Upper lobe of right lung (tissue), 1 donor: ENCODE measurements around the gene NAT9. TPM values are rescaled to one million over a fixed set of nuclear protein-coding genes. Genes with fewer than 3 reads are reported as not detected.
A peak's percentile ranks its signal among the peaks of the same experiment; 100 is the strongest.

ENCODE experiments used
- ATAC-seq: fragments of 200-7000 bp; cut with Tn5 transposase; one replicate; pipeline ENCODE4 v1.9.1; 2020; ENCODE audit warnings: mild to moderate bottlenecking, moderate library complexity
- DNase-seq: peaks from one replicate; pipeline ENCODE4 v3.0.0-alpha.2; 2020
- H3K27ac ChIP-seq: fragments of 200-600 bp; one replicate; pipeline ENCODE4 v1.8.0; 2022
- H3K27me3 ChIP-seq: fragments of 200-600 bp; one replicate; pipeline ENCODE4 v1.8.0; 2022; ENCODE audit warnings: mild to moderate bottlenecking
- H3K36me3 ChIP-seq: fragments of 200-600 bp; one replicate; pipeline ENCODE4 v1.8.0; 2022
- H3K4me1 ChIP-seq: fragments of 200-600 bp; one replicate; pipeline ENCODE4 v1.8.0; 2022
- H3K4me3 ChIP-seq: fragments of 200-600 bp; one replicate; pipeline ENCODE4 v1.8.0; 2022; ENCODE audit warnings: mild to moderate bottlenecking
- H3K9me3 ChIP-seq: fragments of 200-600 bp; one replicate; pipeline ENCODE4 v1.8.0; 2022
- CTCF ChIP-seq: fragments of 200-600 bp; IDR thresholded peaks from one replicate; pipeline ENCODE4 v1.8.0; 2022; ENCODE audit warnings: antibody characterized with exemption
- intact Hi-C: fragments of 100-400 bp; cut with DNase I; formaldehyde crosslinking; loops from one replicate; pipeline ENCODE4 v1.11.0; 2022
- total RNA-seq: library from RNA; stranded (reverse); fragmentation: NEBNext Ultra II Directional; extraction: Animal tissue kit (Norgen Biotek cat#: 25700); gene quantifications from one replicate; pipeline ENCODE4 v1.2.1, GENCODE V29; 2021
- donor health status: DM: no; HTN: yes; CAD: no; lungs with severe emphysema.

Gene NAT9
- total RNA-seq, 1 donor from 2014 or later = 40.8 TPM

GRCh38 chr17:74749279-74750038 is 26.7 kb downstream of the NAT9 start:
- H3K9me3 ChIP-seq = no peaks in the 10 kb centered on the region
- H3K27me3 ChIP-seq = no peaks in the 10 kb centered on the region
- DNase-seq = peak; percentile 73
- peak overlapping the region; percentile 95 for H3K4me3 ChIP-seq
- H3K36me3 ChIP-seq = no peaks in the 10 kb centered on the region
- peaks cover 48% of the 10 kb centered on the region for H3K4me1 ChIP-seq
- peak overlapping the region; percentile 81 for H3K27ac ChIP-seq
- no peak for TF ChIP-seq CTCF
- intact Hi-C loops = loop anchor here (10.0 kb wide), 1 partner anchor 115 kb away; no protein-coding TSS in a partner anchor
- ATAC-seq = no peak

GRCh38 chr17:74748529-74749278 is 27.4 kb downstream of the NAT9 start, which contains the start of gene NHERF1:
Gene NHERF1, plus strand, starts transcription at chr17:74748628. Its CDS starts 219 bp downstream, at chr17:74748847.
- peaks cover 53% of the 10 kb centered on the region for H3K4me1 ChIP-seq
- ATAC-seq (peak; percentile 95), DNase-seq (peak; percentile 98)
- H3K36me3 ChIP-seq = no peaks in the 10 kb centered on the region
- peak within 1 kb of the TSS; percentile 81 for H3K27ac ChIP-seq
- peak; percentile 22 for TF ChIP-seq CTCF
- intact Hi-C loops = loop anchor here (10.0 kb wide), 1 partner anchor 116 kb away; no protein-coding TSS in a partner anchor
- H3K4me3 ChIP-seq = peak within 1 kb of the TSS; percentile 95
- H3K27me3 ChIP-seq = no peaks in the 10 kb centered on the region
- H3K9me3 ChIP-seq = no peaks in the 10 kb centered on the region

GRCh38 chr17:74748279-74748528 is 27.9 kb downstream of the NAT9 start:
- Histone ChIP-seq H3K27ac (peak overlapping the region; percentile 81), H3K4me1 (peaks cover 53% of the 10 kb centered on the region), H3K36me3 (no peaks in the 10 kb centered on the region), H3K9me3 (no peaks in the 10 kb centered on the region), H3K4me3 (peak overlapping the region; percentile 95), H3K27me3 (no peaks in the 10 kb centered on the region)
- intact Hi-C loops = loop anchor here (10.0 kb wide), 1 partner anchor 117 kb away; no protein-coding TSS in a partner anchor
- DNase-seq (no peak), ATAC-seq (no peak)
- TF ChIP-seq CTCF = no peak

- peaks cover 63% of the 10 kb centered on the region for H3K4me1 ChIP-seq
- no peak for TF ChIP-seq CTCF
- no peaks in the 10 kb centered on the region for H3K36me3 ChIP-seq
- no peak for DNase-seq
- no peaks in the 10 kb centered on the region for H3K9me3 ChIP-seq
- no peak for ATAC-seq
- no peak overlapping the region for H3K4me3 ChIP-seq
- peak overlapping the region; percentile 3 for H3K27ac ChIP-seq
- H3K27me3 ChIP-seq = no peaks in the 10 kb centered on the region
- intact Hi-C loops = loop anchor here (10.0 kb wide), 1 partner anchor 118 kb away; no protein-coding TSS in a partner anchor
Observed at GRCh38 chr17:74746922-74747321, 29.2 kb downstream of the NAT9 start.

GRCh38 chr17:74746376-74746775 is 29.8 kb downstream of the NAT9 start:
- Histone ChIP-seq H3K36me3 (no peaks in the 10 kb centered on the region), H3K27me3 (no peaks in the 10 kb centered on the region), H3K4me3 (no peak overlapping the region), H3K27ac (peak overlapping the region; percentile 3), H3K4me1 (peaks cover 60% of the 10 kb centered on the region), H3K9me3 (no peaks in the 10 kb centered on the region)
- DNase-seq = no peak
- ATAC-seq = no peak
- intact Hi-C loops = loop anchor here (10.0 kb wide), 1 partner anchor 118 kb away; no protein-coding TSS in a partner anchor
- no peak for TF ChIP-seq CTCF
